GM21576 (cell line): ENCODE data around the gene S100A9.

Experiments used
- ATAC-seq: cut with Tn5 transposase; IDR thresholded peaks from one replicate; pipeline ENCODE4 v1.9.1; 2021; ENCODE audit warnings: mild to moderate bottlenecking, moderate library complexity; ENCODE audit not compliant: unreplicated experiment

The S100A9 gene

DNA sequence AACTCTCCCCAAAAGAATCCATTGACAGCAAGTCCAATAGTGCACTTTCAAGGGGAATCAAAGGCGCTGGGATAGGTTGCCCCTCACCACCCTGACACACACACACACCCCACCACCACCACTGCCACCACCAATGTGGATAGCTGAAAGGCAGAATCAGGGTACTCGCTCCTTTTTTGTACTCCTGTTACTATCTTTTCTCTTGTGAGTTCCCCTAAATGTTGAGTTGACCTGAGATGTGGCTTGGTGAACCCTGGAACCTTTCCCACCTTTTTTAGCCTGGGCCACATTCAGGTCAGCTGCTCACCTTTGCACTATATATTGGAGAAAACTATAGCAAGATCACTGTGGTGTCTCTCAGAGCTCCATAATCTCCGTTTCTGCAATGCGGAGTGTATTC lies 29.3 kb downstream of the S100A9 start:
- ATAC-seq: no peak

DNA sequence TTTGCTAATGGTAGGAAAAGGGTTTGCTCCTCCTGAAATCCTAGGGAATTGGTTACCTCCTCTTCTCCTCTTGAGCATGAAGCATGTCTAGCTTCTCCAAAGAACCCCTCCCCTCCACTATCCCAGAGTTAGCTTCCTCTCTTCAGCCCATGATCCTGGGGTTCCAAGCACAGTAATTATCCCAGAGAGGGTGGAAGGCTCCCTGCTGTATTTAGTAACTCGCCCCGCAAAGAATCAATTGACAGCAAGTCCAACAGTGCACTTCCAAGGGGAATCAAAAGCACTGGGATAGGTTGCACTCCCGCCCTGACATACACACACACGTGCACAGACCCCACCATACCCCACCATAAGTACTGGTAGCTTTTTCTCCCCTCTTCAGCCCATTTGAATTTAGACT lies 30.1 kb downstream of the S100A9 start:
- no peak for ATAC-seq

DNA sequence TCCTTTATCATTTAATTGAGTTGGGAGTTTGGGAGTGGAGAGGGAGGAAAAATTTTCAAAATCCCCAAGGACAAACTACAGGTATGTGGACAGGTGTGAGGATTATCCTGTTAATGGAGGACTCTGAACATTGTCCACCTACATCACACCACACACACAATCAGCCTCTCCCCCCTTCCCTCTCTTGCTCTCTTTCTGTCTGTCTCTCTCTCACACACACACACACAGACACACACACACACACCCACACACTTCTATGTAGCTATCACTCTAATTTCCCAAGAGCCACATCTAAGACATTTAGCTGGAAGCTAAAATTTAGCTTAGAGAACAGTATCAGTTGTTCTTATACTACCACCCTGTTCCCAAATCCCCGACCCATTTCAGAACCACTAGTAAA lies 31.7 kb downstream of the S100A9 start:
- ATAC-seq: no peak

DNA sequence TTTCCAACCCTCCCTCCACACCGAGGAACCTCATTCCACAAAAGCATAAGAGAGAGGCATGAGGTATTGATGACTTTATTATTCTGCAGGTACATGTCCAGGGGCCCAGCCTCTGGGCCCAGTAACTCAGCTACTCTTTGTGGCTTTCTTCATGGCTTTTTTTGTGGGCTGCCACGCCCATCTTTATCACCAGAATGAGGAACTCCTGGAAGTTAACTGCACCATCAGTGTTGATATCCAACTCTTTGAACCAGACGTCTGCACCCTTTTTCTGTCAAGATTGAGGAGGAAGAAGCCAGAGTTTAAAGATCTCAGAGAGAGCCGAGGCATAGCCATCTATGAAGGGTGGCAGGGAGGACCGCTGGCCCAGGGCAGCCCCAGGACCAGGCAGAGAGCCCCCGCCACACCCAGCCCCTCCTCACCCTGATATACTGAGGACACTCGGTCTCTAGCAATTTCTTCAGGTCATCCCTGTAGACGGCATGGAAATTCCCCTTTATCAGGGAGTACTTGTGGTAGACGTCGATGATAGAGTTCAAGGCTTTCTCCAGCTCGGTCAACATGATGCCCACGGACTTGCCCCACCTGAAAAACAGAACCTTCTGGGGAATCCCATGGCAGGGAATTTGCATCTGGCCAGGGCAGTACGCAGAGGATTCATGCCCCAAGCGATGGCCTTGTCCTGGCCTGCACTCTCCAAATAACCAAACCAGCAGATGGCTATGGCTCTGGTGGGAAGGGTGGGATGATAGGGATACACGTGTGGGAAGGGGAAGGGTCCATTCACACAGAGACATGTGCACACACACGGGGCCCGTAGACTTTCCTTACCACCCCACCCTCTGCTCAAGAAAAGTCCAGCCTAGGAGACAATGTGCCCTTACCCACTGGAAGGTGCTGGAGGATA lies 32.6 kb downstream of the S100A9 start:
- ATAC-seq: no peak

DNA sequence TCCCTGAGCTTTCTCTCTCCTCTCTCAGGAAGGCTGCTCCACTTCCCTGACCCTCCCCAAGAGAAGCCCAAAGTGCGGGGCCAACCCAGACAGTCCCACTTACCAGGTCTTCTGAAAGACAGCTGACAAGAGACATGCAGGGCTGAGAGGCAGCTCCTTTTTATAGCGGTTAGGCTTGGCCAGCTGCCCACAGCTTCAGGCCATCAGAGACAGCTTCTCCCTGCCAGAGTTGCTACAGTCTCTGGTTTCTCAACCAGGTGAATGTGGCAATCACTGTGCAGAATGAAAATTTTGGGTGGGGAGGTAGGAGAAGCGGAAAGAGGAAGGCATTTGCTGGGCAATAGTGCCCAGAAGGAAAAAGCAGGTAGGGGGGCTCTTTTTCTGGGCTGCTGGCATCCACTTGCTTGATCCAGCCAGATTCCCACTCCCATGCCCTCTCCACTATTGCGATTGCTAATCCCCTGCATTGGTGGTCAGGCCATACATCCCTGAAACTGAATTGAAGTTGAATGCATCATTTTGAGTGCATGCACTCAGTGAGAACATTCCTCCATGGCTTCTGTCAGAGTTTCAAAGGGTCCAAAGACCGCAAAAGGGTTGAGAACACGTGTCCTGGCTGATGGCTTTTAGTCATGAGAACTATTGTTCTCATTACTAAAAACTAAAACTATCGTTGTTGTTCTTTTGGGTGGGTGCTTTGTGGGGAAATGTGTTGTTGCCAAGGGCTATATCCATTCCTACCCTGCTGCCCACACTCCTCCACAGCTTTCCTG lies 33.5 kb downstream of the S100A9 start, which contains the start of gene S100A8:
S100A8 (minus strand) TSS at position 136 of the 773 bp plus-strand sequence. CDS start 538 bp downstream, outside the sequence.
- no peak for ATAC-seq

DNA sequence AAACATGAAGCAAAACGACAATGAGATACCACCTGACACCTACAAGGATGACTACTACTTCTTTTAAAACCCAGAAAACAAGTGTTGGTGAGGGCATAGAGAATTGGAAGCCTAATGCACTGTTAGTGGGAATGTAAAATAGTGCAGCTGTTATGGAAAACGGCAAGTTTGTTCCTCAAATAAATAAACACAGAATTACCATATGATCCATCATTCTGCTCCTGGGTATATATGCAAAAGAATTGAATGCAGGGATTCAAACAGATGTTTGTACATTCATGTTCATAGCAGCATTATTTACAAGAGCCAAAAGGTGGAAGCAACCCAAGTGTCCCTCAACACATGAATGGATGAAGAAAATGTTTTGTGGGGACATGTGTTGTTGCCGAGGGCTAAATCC lies 34.6 kb downstream of the S100A9 start:
- no peak for ATAC-seq

DNA sequence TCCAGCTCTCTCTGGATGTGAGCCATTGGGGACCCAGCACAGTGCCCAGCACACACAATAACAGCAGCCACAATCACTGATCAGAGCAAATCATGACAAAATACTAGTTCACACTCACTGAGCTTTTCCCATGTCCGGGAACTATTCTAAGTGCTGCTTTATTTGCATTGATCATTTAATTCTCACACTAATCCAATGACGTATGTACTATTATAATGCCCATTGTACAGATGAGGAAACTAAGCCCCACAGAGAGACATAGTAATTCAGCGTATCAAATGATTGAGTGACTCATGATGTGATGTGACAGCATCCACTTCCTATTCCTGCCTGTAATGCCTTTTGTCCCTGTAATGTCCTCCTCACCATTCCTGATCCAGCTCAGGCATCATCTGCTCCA lies 35.2 kb downstream of the S100A9 start:
- ATAC-seq: no peak

DNA sequence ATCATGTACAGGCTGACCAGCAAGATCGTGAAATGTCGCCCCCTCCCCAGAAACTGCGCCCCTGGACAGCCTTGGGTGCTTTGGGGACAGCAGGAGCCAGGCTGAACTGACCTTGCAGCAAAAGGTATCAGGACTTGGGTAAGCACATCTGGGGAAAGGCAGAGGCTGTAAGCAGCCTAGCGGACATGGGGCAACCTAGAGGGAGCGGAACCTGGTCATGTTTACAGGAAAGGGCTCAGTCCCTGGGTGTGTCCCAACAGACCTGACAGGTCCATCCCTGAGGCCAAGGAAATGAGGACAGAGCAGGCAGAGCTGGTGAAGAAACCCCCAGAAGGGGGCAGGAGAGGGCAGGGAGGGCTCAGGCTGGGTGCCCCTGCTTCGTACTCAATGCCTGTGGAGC lies 36.3 kb downstream of the S100A9 start:
- no peak for ATAC-seq

DNA sequence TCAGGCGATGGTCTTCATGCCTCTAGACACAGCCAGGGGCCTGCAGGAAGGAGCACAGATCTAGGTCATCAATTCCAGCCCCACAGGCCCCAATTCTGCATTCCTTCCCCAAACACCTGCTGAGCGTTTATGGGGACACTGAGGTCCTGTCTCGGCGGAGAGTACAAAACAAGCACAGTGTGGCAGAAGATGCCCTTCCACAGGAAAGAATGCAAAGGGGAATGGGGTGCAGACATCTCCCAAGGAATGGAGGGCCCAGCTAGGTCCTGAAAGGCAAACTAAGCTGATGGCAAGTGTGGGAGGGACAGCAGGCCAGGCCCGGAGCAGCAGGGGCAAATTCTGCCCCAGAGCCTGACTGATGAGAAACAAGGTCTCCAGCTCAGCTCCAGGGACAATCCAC lies 36.7 kb downstream of the S100A9 start:
- no peak for ATAC-seq

DNA sequence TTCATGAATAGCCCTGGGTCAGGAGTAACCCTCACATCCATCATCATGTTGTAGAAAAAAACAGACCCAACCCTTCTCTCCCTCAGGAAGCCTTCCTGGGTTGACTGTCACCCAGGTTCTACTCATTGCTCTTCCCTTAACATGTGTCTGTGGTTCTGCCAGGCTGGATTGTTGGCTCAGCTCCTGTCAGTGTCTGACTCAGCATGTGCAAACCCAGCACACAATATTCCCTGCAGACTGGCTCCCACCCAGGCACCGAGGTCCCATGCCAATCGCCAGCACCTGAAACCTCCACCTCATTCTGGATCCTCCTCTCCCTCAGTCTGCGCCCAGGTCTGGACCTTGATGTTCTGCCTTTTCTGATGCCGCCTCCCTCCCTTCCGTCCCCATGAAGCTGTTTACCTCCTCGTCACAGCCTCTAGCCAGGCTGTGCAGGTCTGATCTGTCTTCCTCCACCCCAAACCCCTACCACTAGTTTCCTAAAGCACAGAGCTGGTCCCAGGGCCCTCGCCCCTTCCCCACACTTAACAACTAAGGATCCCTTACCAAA lies 37.6 kb downstream of the S100A9 start:
- ATAC-seq: no peak

DNA sequence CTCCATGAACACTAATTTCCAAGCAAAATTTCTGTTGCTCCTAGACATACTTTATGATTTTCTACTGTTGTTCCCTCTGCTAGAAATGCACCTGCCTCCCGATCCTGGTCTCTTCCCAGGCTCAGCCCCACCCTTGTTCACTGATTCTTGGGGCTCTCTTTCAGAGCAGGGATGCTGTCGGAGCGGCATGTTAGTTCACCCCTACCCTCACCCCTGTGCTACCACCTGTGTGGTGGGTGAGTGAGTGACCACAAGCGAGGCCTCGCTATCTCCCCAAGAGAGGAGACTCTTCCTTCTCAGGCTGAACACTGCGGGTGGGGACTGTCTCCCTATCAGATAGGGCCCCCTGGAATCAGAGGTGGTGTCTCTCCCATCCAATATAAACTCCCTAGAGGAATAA lies 38.1 kb downstream of the S100A9 start:
- no peak for ATAC-seq

DNA sequence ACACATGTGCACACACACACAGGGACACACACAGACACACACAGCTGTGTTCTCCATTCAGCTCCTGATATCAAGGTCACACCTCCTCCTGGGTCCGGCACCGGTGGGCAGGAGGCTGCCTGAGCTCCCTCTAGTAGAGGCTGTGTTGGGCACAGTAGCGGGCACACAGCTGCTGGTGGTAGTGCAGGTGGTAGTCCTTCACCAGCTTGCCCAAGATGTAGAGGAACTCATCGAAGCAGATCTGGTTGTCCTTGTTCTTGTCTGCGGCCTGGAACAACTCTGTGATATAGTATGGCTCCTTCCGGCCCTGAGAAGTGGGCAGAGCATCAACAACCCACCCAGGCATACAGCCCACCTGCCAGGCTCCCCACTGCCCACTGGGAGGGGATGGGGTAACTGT lies 38.8 kb downstream of the S100A9 start:
- no peak for ATAC-seq

DNA sequence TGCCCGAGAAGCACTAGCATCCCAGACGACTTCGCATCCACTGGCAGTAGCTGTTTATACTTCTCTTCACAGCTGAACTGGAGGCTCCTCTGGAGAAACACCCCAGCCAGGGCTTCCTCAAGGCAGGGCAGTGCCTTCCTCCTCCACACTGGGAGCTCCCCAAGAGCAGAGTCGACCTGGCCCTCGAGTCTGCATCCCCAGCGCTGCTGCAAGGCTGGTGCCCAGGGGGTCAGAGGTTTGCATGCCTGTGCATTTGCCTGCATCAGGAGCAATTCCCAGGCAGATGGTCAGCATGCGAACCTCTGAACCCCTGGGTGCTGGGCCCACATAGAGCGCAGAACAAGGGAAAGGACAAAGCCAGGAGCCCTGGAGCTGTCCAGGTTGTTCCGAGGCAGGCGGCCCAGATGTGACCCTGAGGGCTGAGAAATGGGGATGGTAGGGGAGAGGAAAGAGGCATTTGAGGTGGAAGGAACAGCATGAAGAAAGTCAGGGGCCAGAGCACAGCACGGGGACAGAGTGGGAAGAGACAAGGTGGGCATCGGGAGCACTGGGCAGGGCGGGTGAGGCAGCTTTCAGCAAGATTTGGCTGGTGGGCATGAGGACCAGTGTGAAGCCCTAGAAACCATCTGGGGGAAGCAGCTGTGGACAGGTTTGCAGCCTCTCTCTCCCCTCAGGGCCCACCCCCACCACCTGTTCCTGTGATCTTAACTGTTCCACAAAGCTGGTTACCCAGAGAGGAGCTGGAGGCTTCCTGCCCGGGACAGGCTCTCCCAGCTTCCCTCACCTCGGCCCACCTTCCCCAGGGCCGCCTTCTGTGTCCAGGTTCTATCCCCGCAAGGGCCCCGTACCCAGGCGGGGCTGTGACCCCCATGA lies 39.6 kb downstream of the S100A9 start:
- ATAC-seq: no peak

DNA sequence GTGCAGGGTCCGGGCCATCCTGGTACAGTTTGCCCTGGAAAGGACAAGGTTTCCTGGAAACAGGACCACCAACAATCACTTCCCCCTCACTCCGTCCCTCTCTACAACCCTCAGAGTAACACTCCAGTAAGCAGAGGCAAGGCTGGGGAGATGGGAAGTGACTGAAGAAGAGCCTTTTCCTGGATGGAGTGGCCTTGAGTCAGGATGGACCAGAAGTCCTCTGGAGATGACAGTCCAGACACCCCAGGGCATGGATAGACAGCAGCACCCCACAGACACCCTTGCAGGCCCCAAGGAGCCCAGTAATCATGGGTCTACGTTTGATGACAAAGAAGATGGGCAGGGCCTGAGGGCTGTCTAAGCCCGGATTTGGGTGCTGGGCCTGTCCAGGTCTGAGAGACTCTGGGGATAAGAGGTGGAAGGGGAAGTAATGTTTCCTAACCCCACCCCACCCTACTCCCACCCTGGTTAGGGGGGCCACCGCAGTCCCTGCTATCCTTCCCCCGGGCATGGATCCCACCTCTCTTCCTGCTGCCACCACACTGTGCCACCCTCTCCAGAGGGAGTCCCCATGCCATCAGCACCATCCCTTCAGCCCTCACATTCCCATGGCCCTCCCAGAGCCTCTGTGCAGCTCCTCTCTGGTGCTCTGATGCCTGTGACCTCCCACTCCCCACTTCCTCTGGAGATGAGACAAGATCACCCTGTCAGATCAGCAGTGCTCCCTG lies 40.4 kb downstream of the S100A9 start:
- no peak for ATAC-seq

DNA sequence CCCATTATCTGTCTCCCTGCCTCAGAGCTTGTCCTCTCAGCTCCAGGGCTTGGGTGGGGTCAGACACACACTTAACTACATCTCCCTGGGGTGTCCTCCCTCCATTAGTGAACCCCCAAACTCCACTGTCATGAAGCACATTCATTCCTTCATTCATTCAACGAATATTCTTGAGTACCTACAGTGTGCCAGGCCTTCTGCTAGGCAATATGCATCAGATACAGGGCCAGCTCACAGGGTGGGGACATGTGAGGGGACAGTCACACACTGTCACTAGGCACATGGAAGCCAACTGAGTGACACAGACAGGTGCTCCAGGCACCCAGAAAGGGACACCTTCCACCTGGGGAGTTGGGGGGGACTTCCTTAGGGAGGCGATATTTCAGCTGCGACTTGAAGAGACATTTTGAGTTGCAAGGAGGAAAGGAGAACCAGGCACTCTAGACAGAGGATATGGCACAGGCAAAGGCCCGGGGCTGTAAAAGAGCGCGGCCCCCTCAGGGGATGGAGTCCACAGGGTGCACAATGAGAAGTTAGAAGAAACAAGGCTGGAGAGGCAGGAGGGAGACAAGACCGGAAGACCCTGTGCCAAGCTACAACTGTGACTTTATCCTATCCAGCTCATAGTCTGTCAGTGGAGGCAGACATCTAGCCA lies 41.9 kb downstream of the S100A9 start:
- no peak for ATAC-seq

DNA sequence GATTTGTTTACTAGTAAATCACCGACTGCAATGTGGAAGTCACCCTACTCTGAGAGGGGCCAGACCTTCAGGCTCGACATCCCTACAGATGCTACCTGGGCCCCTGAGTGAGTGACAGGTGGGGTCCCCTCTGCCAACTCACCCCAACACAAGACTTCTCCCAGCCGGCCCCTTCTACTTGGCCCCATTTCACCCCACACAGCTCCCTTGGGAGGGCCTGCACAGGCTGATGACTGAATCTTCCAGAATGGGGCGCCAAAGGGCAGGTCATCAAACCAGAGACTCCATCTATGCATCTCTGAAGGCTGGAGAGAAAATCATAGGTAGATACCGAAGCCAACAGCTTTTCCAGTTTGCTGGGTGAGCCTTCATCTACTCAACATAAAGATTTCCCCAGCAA lies 42.6 kb downstream of the S100A9 start:
- no peak for ATAC-seq

DNA sequence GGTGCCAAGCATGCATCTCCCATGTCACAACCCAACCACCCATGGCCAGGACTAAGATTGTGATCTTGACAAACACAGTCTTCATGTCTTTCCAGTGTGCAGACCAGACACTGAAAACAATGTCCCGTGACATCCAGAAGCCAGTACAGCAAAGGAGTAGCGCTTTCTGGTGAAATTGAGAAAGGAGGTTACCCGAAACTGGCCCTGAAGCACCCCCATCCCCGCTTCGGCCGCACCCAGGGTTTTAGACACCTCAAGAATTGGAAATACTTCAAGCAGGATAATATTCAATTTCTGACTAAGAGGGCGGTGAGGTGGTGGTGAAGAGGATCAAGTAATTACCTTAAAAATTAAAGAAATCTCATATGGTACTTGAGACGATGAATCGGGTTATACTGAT lies 43.8 kb downstream of the S100A9 start:
- ATAC-seq: no peak

DNA sequence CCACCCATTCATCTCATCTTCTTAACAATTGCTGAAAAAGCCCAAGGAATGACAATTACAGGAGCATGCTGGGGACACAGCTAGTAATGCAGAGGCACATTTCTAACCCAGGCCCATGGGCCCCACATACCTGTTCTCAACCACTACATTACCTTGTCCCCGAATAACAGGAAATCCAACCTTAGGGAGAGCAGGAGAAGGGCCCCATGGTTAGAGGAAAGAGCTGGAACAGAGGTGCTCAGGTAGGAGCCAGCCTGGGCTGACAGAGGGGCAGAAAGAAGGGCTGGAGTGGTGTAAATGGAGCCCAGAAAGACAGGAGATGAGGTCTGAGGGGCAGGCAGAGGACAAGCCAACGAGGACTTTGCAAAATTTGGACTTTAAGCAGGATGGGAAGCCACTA lies 44.6 kb downstream of the S100A9 start:
- no peak for ATAC-seq

DNA sequence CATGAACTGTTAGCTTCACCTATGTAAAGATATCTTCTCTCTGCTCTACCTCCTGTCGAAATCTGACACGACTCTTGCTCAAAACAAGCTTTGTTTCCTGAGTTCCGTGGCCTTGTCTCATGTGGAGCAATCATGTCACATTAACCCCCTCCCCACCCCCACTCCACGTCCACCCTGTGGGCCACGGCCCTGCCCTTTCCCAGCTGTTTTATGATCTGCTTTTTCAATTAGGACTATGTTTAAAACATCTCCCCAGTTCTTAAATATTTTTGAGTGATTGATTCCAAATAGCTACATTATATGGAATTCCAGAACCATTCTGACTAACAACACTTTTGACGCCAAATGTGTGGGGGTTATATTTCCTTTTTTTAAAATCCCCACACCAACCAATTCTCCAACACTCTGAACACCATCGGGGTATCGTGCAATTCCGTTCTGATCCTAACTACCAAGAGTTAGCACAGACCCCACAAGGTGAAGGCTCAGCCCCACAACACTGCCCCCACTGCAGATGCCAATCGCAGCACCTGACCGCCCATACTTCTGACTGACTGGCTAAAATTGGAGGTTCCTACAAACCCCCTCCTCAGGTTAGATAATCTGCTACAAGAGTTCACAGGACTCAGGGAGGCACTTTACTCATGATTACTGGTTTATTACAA lies 45.9 kb downstream of the S100A9 start:
- ATAC-seq: no peak
